ENCODE data around the gene MT3.

Gene MT3

DNA sequence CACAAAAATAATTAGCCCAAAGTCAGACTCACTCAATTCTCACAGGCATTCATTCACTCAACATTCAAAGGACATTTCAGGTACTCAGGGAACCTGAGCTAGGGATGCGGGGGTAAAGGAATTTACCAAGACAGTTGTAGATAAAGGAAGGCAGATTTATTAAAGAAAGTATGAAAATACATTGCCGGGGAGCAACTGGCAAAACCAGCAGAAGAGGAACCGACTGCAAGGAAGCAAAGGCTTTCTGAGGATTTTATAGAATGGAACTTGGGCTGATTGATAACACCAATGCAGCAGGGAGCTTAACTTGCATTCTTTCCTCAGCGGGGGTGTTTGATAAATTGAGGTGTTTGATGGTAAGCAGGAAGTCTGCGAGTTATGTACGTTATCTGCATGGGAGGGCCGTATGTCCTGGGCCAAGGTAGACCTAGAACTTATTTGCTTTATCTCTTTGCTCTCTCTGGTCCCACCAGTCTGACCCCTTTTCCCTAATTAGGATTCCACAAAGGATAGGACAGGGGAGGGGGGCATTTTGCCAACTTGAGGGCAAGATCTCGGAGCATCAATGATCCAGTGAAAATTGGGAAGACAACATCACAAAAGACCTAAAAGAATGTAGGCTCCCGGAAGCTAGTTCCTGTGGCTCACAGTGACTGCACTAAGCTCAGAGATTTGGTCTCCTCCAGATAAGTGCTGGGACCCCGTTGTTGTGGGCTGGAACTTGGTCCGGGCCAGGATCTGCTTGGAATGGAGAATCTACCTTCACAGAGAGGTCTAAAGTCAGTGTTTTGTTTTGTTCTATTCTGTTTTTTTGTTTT lies 5.8 kb upstream of the MT3 start:
- Histone ChIP-seq H3K9ac (ENCODE audit: low read length) (no peak overlapping the region), H3K36me3 (ENCODE audit: control insufficient read depth, insufficient read depth, low read length, severe bottlenecking) (no peaks in the 10 kb centered on the region), H3K27me3 (replicated peaks; ENCODE audit: control insufficient read depth, insufficient read depth, low read length) (peaks cover 7% of the 10 kb centered on the region), H3K4me1 (ENCODE audit: control insufficient read depth, insufficient read depth, low read length) (peaks cover 15% of the 10 kb centered on the region), H3K4me3 (ENCODE audit: low read length) (no peak overlapping the region), H3K9me3 (ENCODE audit: control insufficient read depth, low read length) (no peaks in the 10 kb centered on the region)
- no peak for DNase-seq (ENCODE audit: low read depth)

- peaks cover 18% of the 10 kb centered on the region for H3K4me1 ChIP-seq (ENCODE audit: control insufficient read depth, insufficient read depth, low read length)
- H3K36me3 ChIP-seq (ENCODE audit: control insufficient read depth, insufficient read depth, low read length, severe bottlenecking) = no peaks in the 10 kb centered on the region
- no peak overlapping the region for H3K4me3 ChIP-seq (ENCODE audit: low read length)
- no peak for DNase-seq (ENCODE audit: low read depth)
- peaks cover 14% of the 10 kb centered on the region for H3K27me3 ChIP-seq (replicated peaks; ENCODE audit: control insufficient read depth, insufficient read depth, low read length)
- H3K9ac ChIP-seq (ENCODE audit: low read length) = no peak overlapping the region
- no peaks in the 10 kb centered on the region for H3K9me3 ChIP-seq (ENCODE audit: control insufficient read depth, low read length)
Measured at GRCh38 chr16:56584276-56584675, 5.1 kb upstream of the MT3 start.

GRCh38 chr16:56588781-56589140 lies 567 bp upstream of the MT3 start:
- no peak for DNase-seq (ENCODE audit: low read depth)
- H3K36me3 ChIP-seq (ENCODE audit: control insufficient read depth, insufficient read depth, low read length, severe bottlenecking) = no peaks in the 10 kb centered on the region
- H3K4me3 ChIP-seq (ENCODE audit: low read length) = peak overlapping the region; percentile 61
- H3K9me3 ChIP-seq (ENCODE audit: control insufficient read depth, low read length) = no peaks in the 10 kb centered on the region
- peaks cover 19% of the 10 kb centered on the region for H3K4me1 ChIP-seq (ENCODE audit: control insufficient read depth, insufficient read depth, low read length)
- peaks cover 30% of the 10 kb centered on the region for H3K27me3 ChIP-seq (replicated peaks; ENCODE audit: control insufficient read depth, insufficient read depth, low read length)
- H3K9ac ChIP-seq (ENCODE audit: low read length) = no peak overlapping the region

DNA sequence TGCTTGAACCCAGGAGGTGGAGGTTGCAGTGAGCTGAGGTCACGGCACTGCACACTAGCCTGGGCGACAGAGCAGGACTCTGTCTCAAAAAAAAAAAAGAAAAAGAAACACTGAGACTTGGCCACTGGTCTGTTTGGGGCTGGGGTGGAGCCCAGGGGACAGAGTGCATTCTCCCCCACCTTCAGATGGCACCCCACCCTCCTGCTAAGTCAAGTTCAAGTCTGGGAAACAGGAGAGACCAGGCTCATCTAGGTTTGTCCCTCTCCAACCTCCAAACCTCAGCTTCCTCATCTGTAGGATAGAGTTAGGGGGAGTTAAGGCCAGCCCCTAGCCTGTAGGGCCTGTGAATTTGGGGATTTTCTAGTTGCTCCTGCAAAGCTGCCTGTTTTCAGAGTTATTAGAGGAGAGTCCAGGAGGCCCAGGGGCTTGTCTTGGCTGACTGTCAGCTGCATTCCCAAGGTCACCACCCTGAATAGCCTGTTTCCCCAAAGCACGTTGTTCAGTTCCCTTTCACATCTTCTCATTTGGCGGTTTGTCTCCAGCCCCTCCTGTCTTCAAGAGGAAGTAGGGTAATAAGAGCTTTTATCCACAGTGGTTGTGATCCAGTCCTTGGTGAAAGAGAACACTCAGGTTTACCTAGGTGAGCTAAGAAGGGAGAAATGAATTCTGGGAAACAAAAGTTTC lies 2.2 kb downstream of the MT3 start:
- Histone ChIP-seq H3K4me3 (ENCODE audit: low read length) (no peak overlapping the region), H3K9me3 (ENCODE audit: control insufficient read depth, low read length) (peaks cover 1% of the 10 kb centered on the region), H3K36me3 (ENCODE audit: control insufficient read depth, insufficient read depth, low read length, severe bottlenecking) (no peaks in the 10 kb centered on the region), H3K27me3 (replicated peaks; ENCODE audit: control insufficient read depth, insufficient read depth, low read length) (peaks cover 30% of the 10 kb centered on the region), H3K9ac (ENCODE audit: low read length) (no peak overlapping the region), H3K4me1 (ENCODE audit: control insufficient read depth, insufficient read depth, low read length) (peaks cover 7% of the 10 kb centered on the region)
- DNase-seq (ENCODE audit: low read depth) = no peak

DNA sequence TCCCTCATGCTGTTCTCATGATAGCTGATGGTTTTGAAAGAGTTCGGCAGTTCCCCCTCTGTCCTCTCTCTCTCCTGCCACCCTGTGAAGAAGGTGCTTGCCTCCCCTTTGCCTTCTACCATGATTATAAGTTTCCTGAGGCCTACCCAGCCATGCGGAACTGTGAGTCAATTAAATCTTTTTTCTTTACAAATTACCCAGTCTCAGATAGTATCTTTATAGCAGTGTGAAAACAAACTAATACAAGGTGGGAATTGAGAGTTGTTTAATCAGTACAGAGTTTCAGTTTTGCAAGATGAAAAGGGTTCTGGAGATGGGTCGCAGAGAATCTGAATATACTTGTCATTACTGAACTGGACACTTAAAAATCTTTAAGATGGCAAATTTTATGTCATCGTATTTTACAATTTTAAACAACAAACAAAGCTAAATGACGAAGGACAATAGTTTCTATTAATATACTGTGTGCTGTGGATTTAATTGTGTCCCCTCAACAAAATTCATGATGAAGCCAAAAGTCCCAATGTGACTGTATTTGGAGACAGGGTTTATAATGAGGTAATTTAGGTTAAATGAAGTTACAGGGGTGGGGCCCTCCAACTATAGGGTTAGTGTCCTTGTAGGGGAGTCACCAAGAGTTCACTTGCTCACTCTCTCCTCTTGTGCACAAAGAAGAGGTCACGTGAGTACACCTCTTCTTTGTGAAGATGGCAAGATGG lies 4.4 kb downstream of the MT3 start:
- Histone ChIP-seq H3K36me3 (ENCODE audit: control insufficient read depth, insufficient read depth, low read length, severe bottlenecking) (no peaks in the 10 kb centered on the region), H3K4me1 (ENCODE audit: control insufficient read depth, insufficient read depth, low read length) (peaks cover 7% of the 10 kb centered on the region), H3K9ac (ENCODE audit: low read length) (no peak overlapping the region), H3K9me3 (ENCODE audit: control insufficient read depth, low read length) (peaks cover 6% of the 10 kb centered on the region), H3K27me3 (replicated peaks; ENCODE audit: control insufficient read depth, insufficient read depth, low read length) (peaks cover 24% of the 10 kb centered on the region), H3K4me3 (ENCODE audit: low read length) (no peak overlapping the region)
- no peak for DNase-seq (ENCODE audit: low read depth)

DNA sequence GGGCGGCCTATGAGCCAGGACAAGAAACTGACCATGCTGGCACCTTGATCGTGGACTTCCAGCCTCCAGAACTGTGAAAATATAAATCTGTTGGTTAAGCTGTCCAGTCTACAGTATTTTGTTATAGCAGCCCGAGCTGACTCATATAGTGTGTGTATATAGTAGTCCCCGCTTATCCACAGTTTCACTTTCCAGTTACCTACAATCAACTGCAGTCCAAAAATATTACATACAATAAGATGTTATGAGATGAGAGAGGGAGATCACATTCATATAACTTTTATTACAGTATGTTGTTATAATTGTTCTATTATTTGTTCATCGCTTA lies 4.9 kb downstream of the MT3 start:
- H3K36me3 ChIP-seq (ENCODE audit: control insufficient read depth, insufficient read depth, low read length, severe bottlenecking) = no peaks in the 10 kb centered on the region
- no peak overlapping the region for H3K9ac ChIP-seq (ENCODE audit: low read length)
- H3K9me3 ChIP-seq (ENCODE audit: control insufficient read depth, low read length) = peaks cover 6% of the 10 kb centered on the region
- DNase-seq (ENCODE audit: low read depth) = no peak
- H3K27me3 ChIP-seq (replicated peaks; ENCODE audit: control insufficient read depth, insufficient read depth, low read length) = peaks cover 19% of the 10 kb centered on the region
- H3K4me1 ChIP-seq (ENCODE audit: control insufficient read depth, insufficient read depth, low read length) = peaks cover 3% of the 10 kb centered on the region
- no peak overlapping the region for H3K4me3 ChIP-seq (ENCODE audit: low read length)

DNA sequence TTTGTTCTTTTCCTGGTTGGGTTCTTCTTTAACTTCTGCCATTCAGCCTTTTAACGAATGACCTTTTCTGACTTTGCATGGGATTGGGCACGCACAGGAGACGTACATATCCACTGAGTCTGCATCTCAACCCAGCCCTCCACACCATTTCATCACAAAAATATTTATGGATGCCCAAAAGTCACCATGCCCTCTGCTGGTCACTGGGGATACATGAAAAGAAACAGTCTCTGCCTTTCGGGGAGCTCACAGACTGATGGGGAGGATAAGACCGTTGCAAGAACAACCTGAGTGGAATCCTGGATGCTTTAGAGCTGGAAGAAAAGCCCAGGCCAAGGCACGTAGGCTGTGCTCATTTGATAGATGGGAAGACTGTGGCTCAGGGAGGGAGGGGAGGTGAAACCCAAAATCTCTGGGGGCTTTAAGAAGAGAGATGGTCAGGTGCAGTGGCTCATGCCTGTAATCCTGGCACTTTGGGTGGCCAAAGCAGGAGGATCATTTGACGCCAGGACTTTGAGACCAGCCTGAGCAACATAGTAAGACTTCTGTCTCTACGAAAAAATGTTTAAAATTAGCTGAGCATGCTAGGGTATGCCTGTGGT lies 11.2 kb downstream of the MT3 start:
- DNase-seq (ENCODE audit: low read depth) = peak; percentile 83
- Histone ChIP-seq H3K9ac (ENCODE audit: low read length) (no peak overlapping the region), H3K4me1 (ENCODE audit: control insufficient read depth, insufficient read depth, low read length) (peaks cover under 1% of the 10 kb centered on the region), H3K27me3 (replicated peaks; ENCODE audit: control insufficient read depth, insufficient read depth, low read length) (peaks cover 2% of the 10 kb centered on the region), H3K9me3 (ENCODE audit: control insufficient read depth, low read length) (peaks cover 6% of the 10 kb centered on the region), H3K36me3 (ENCODE audit: control insufficient read depth, insufficient read depth, low read length, severe bottlenecking) (no peaks in the 10 kb centered on the region), H3K4me3 (ENCODE audit: low read length) (no peak overlapping the region)

- no peaks in the 10 kb centered on the region for H3K36me3 ChIP-seq (ENCODE audit: control insufficient read depth, insufficient read depth, low read length, severe bottlenecking)
- H3K9me3 ChIP-seq (ENCODE audit: control insufficient read depth, low read length) = peaks cover 6% of the 10 kb centered on the region
- H3K9ac ChIP-seq (ENCODE audit: low read length) = no peak overlapping the region
- DNase-seq (ENCODE audit: low read depth) = no peak
- H3K27me3 ChIP-seq (replicated peaks; ENCODE audit: control insufficient read depth, insufficient read depth, low read length) = peaks cover 2% of the 10 kb centered on the region
- H3K4me3 ChIP-seq (ENCODE audit: low read length) = no peak overlapping the region
- peaks cover 9% of the 10 kb centered on the region for H3K4me1 ChIP-seq (ENCODE audit: control insufficient read depth, insufficient read depth, low read length)
Measured at GRCh38 chr16:56601325-56601724, 12.0 kb downstream of the MT3 start.

DNA sequence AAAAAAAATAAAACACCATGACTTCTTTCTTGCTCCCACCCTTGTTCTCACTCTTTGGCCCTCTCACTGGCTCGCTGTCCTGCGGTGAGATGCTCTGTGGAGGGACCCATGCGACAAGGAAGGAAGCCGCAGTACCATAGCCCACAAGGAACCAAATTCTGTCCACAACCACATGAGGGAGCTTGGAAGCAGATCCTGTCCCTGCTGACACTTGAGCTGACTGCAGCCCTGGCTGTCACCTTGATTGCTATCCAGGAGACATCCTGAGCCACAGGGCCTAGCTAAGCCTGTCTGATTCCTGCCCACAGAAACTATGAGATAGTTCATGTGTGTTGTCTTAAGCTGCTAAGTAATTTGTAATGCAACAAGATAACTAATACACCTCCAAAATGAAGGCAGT lies 14.3 kb downstream of the MT3 start:
- H3K27me3 ChIP-seq (replicated peaks; ENCODE audit: control insufficient read depth, insufficient read depth, low read length) = no peaks in the 10 kb centered on the region
- peak; percentile 50 for DNase-seq (ENCODE audit: low read depth)

GRCh38 chr16:56604966-56605365 lies 15.6 kb downstream of the MT3 start:
- Histone ChIP-seq H3K9ac (ENCODE audit: low read length) (no peak overlapping the region), H3K9me3 (ENCODE audit: control insufficient read depth, low read length) (no peaks in the 10 kb centered on the region), H3K36me3 (ENCODE audit: control insufficient read depth, insufficient read depth, low read length, severe bottlenecking) (no peaks in the 10 kb centered on the region), H3K4me3 (ENCODE audit: low read length) (no peak overlapping the region), H3K27me3 (replicated peaks; ENCODE audit: control insufficient read depth, insufficient read depth, low read length) (no peaks in the 10 kb centered on the region), H3K4me1 (ENCODE audit: control insufficient read depth, insufficient read depth, low read length) (peaks cover 36% of the 10 kb centered on the region)
- DNase-seq (ENCODE audit: low read depth) = no peak

More for the DNA sequence above, 14.3 kb downstream of the MT3 start:
- Histone ChIP-seq H3K4me3 (ENCODE audit: low read length) (no peak overlapping the region), H3K9ac (ENCODE audit: low read length) (no peak overlapping the region), H3K9me3 (ENCODE audit: control insufficient read depth, low read length) (no peaks in the 10 kb centered on the region), H3K36me3 (ENCODE audit: control insufficient read depth, insufficient read depth, low read length, severe bottlenecking) (no peaks in the 10 kb centered on the region), H3K4me1 (ENCODE audit: control insufficient read depth, insufficient read depth, low read length) (peaks cover 26% of the 10 kb centered on the region)

- Histone ChIP-seq H3K4me1 (ENCODE audit: control insufficient read depth, insufficient read depth, low read length) (peaks cover 41% of the 10 kb centered on the region), H3K9me3 (ENCODE audit: control insufficient read depth, low read length) (no peaks in the 10 kb centered on the region), H3K4me3 (ENCODE audit: low read length) (no peak overlapping the region), H3K9ac (ENCODE audit: low read length) (peak overlapping the region; percentile 71), H3K27me3 (replicated peaks; ENCODE audit: control insufficient read depth, insufficient read depth, low read length) (no peaks in the 10 kb centered on the region), H3K36me3 (ENCODE audit: control insufficient read depth, insufficient read depth, low read length, severe bottlenecking) (no peaks in the 10 kb centered on the region)
- no peak for DNase-seq (ENCODE audit: low read depth)
Measured at GRCh38 chr16:56605475-56605874, 16.1 kb downstream of the MT3 start.

All from adipocyte (in vitro differentiated cells).